Measurements from ENCODE around the gene SELENOO.

DNA sequence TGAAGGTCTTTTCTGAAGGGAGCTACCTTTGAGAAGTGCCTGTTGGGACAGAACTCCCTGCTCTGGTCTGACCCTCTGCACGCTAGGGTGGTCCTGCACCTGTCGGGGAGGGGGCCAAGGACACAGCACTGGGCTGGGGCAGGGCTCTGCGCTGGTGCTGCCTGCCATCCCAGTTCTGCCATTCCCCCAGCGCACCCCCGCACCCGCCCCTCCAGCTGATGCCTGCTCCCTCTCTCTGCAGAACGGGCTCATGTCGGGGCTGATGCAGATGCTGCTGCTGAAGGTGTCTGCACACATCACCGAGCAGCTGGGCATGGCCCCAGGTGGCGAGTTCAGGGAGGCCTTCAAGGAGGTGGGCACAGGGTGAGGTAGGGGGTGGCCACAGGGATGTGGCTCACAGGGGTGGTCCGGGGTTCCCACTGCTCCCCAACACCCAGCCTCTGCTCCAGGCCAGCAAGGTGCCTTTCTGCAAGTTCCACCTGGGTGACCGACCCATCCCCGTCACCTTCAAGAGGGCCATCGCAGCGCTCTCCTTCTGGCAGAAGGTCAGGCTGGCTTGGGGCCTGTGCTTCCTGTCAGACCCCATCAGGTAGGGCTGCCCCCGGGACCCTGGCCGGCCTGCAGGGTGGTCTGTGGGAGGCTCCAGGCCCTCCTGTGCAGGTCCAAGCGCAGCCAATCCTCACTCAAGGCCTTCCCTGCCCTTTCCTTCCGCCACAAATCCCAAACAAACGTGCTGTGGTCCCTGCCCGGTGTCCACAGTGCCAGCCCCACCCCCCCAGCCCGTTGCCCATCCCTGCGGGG is 3.6 kb upstream of the SELENOO start:
- TF ChIP-seq ZNF274 (IDR thresholded peaks at IDR 0.05; ENCODE audit: low read depth, low read length) (no peak), CTCF (IDR thresholded peaks at IDR 0.05 in 2 of 3, conservative IDR thresholded peaks at IDR 0.05 in 1 of 3; ENCODE audit: borderline replicate concordance in 1 of 3, insufficient read depth in 1 of 3, low read depth in 2 of 3, low read length in 2 of 3) (no peak), POLR2AphosphoS5 (IDR thresholded peaks at IDR 0.05; ENCODE audit: low read depth, low read length) (no peak)

Measured in HCT116 (cell line).